NCI-H1417 (cell line): ENCODE data around the gene MARS1.
"Not testable (repeated sequence)": the region's sequence is repeated elsewhere in the genome, so short reads cannot be mapped to it uniquely, and the experiment has no call there.

Experiments
- DNase-seq, 3 experiments: peaks; one replicate each; lab custom pipeline; 2025; lab: John Stamatoyannopoulos, UW

MARS1 gene

DNA sequence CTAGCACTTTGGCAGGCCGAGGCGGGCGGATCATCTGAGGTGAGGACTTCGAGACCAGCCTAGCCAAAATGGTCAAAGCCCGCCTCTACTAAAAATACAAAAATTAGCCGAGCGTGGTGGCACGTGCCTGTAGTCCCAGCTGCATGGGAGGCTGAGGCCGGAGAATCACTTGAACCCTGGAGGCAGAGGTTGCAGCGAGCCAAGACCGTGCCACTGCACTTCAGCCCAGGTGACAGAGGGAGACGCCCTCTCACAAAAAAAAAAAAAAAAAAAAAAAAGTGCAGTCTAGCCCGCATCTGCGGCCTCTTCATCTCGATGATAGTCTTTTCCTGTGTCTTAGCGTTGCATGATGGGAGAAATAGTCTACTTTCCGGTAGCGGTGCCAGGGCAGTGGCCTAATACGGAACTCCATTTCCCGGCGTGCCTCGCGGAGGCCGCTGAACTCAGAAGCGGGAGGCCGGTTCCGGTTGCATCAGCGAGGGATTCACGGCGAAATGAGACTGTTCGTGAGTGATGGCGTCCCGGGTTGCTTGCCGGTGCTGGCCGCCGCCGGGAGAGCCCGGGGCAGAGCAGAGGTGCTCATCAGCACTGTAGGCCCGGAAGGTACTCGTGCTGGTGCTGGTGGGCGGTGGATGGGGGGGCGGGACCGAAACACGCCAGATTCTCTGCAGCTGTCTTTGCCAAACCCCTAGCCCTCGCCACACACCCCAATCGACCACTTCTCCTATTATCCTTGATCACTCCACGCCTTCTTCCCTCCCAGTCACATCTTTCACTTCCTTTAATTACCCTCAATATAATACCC lies at the start of gene MARS1:
MARS1 (plus strand) TSS at position 472 of the 805 bp plus-strand sequence; CDS start at position 495, 23 bp downstream.
- peak; percentile 95 to 99 (median 99) for DNase-seq

GRCh38 chr12:57438400-57438799 lies 49.5 kb upstream of the MARS1 start:
- DNase-seq: no peak

DNA sequence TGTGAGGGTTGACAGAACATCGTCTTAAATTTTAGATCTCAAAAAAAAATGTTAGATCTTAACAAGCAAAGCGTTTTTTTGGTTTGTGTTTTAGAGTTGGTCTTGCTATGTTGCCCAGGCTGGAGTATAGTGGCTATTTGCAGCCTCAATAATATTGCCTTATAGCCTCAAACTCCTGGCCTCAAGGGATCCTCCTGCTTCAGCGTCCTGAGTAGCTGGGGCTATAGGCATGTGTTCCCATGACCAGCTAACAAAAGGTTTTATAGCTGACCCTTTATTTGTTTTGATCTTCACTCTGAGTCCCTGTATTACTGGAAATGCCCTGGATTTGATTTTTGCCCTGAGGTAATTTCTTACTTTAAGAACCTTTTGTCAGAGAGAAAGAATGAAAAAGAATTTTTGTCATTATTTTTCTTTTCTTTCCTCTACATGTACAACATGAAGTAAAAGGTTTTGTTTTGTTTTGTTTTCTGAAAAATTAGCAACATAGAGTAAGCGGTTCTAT lies 48.1 kb upstream of the MARS1 start:
- DNase-seq: no peak

DNA sequence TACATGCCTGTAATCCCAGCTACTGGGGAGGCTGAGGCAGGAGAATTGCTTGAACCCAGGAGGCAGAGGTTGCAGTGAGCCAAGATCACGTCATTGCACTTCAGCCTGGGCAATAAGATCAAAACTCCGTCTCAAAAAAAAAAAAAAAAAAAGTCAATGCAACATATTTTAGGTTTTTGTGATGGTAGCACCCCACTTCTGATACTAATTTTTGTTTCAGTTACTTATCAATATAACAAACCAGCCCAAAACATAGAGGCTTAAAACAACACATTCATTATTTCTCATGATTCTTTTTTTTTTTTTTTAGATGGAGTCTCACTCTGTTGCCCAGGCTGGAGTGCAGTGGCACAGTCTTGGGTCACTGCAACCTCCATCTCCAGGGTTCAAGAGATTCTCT lies 46.5 kb upstream of the MARS1 start:
- not testable (repeated sequence) for DNase-seq

DNA sequence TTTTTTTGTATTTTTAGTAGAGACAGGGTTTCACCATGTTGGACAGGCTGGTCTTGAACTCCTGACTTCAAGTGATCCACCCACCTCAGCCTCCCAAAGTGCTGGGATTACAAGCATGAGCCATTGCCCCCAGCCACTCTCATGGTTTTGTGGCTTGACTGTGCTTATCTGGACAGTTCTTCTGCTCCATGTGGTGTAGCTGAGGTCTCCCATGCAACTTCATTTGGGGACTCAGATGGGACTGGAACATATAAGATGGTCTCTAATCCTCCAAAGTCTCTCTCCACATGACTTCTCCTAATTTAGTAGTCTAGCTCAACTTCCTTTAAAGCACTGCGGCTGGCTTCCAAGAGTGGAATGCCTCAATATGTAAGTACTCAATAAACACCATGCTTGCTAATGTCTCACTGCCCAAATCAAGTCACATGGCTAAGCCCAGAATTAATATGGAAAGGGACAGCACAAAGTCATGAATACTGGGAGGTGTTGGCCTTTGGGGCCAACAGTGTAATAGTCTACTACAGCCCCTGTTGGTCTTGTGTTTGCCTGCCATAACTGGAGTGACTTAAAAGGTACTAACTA lies 45.9 kb upstream of the MARS1 start:
- no peak for DNase-seq

GRCh38 chr12:57444337-57444736 lies 43.5 kb upstream of the MARS1 start:
- not testable (repeated sequence) for DNase-seq

- DNase-seq: no peak
Observed at GRCh38 chr12:57444744-57445143, 43.1 kb upstream of the MARS1 start.

- DNase-seq: no peak
Observed at GRCh38 chr12:57446292-57446960, 41.4 kb upstream of the MARS1 start.

- DNase-seq: no peak
Observed at GRCh38 chr12:57448669-57449068, 39.2 kb upstream of the MARS1 start.

GRCh38 chr12:57449375-57449774 lies 38.5 kb upstream of the MARS1 start:
- no peak for DNase-seq

DNA sequence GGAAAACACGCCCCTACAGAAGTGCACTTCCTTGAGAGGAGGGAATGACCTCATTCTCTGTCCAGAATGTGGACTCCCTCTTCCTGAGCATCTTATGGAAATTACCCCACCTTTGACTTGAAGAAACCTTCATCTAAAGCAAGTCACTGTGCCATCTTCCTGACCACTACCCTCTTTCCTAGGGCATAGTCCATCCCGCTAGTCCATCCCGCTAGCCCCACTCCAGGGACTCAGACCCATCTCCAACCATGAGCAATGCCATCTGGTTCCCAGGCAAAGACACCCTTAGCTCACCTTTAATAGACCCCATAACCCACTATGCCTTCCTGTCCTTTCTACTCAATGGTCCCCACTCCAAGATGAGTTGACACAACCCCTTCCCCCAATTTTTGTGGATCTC lies 37.8 kb upstream of the MARS1 start:
- no peak for DNase-seq

- DNase-seq: no peak
Observed at GRCh38 chr12:57451233-57451778, 36.6 kb upstream of the MARS1 start.

DNA sequence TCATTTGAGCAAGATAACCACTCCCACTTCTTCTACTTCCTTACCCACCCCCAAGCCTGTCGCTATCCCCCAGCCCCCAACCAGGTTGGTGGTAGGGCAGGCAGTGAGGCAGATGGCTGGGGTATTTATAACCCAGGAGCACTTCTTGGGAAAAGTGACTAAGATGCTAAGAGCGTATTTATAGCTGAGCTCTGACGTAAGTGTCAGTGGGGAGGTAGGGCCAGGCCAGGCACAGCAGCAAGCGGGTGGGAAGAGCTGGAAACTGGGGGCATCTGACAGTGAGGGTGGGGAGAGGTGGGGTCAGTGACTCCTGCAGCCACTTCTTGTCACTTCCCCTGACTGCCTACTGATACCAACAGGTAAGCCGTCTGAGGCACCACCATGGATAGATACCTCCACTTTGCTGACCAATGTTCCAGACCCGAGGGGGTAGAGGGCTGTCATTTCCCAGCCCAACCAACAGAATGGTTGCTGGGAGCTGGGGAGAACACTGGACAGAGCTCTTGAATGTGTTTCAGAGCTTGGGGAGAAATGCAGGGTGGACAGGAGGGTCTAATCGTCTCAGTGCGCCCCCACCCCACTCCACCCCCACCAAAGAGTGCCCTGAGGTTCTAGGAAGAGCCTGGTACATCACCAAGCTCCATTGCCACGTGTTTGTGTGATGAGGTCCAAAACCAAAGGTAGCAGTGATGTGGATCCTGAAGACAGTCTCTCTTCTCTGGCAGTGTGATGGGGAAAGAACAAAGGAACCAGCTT lies 35.5 kb upstream of the MARS1 start:
- no peak for DNase-seq

DNA sequence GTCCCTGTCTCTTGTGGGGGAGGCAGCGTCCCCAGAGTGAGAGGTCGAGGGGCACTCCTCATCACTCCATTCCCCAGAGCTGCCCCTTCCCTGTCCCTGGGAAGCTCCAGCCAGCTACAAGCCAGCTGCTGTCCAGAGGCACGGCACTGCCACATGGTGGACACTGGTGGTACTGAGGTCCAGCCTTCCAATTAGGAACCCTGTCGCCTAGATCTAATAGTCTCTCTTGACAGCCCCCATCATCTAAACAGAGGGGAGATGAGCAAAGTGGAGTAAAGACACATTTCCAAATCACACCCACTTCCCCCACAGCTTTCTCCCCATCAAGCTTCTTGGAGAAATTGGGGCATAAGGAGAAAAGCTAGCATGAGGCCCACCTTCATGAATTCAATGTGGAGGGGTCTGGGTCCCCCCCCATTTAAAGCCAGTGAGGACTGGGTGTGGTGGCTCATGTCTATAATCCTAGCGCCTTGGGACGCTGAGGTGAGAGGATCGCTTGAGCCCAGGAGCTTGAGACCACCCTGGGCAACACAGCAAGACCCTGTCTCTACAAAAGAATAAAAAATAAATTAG lies 34.8 kb upstream of the MARS1 start:
- peak; percentile 66 to 85 (median 70) for DNase-seq

GRCh38 chr12:57454213-57454565 lies 33.7 kb upstream of the MARS1 start:
- DNase-seq: no peak

- peak; percentile 53 to 83 (median 69) for DNase-seq
Observed at GRCh38 chr12:57454566-57455373, 33.1 kb upstream of the MARS1 start, which contains the start of gene INHBE. TSS of gene INHBE (plus strand) at chr12:57455307. CDS start at chr12:57455537, 230 bp downstream.

GRCh38 chr12:57455374-57456144 lies 32.3 kb upstream of the MARS1 start:
- DNase-seq: peak in 1 of 3 experiments; percentile 83

GRCh38 chr12:57456145-57456700 lies 31.6 kb upstream of the MARS1 start:
- peak in 2 of 3 experiments; percentile 61 to 63 for DNase-seq

GRCh38 chr12:57456737-57457490 lies 31.0 kb upstream of the MARS1 start:
- no peak for DNase-seq
